Hindlimb muscle (tissue), 1 donor: ENCODE data around the gene IL19. TPM values are rescaled to one million over a fixed set of nuclear protein-coding genes. Genes with fewer than 3 reads are reported as not detected.
"Not testable (repeated sequence)": the region's sequence is repeated elsewhere in the genome, so short reads cannot be mapped to it uniquely, and the experiment has no call there.

ENCODE experiments used
- DNase-seq: peaks from one replicate; pipeline ENCODE4 v3.0.0-alpha.2; 2013
- polyA plus RNA-seq: library from polyadenylated mRNA; unstranded; fragments of 120-200 nt; gene quantifications from one replicate; pipeline ENCODE4 v1.2.1, GENCODE V29; 2013; ENCODE audit not compliant: insufficient read length

IL19 gene
- polyA plus RNA-seq, 1 donor = not detected

- no peak for DNase-seq
Measured at GRCh38 chr1:206741142-206741701, 29.4 kb upstream of the IL19 start.

DNA sequence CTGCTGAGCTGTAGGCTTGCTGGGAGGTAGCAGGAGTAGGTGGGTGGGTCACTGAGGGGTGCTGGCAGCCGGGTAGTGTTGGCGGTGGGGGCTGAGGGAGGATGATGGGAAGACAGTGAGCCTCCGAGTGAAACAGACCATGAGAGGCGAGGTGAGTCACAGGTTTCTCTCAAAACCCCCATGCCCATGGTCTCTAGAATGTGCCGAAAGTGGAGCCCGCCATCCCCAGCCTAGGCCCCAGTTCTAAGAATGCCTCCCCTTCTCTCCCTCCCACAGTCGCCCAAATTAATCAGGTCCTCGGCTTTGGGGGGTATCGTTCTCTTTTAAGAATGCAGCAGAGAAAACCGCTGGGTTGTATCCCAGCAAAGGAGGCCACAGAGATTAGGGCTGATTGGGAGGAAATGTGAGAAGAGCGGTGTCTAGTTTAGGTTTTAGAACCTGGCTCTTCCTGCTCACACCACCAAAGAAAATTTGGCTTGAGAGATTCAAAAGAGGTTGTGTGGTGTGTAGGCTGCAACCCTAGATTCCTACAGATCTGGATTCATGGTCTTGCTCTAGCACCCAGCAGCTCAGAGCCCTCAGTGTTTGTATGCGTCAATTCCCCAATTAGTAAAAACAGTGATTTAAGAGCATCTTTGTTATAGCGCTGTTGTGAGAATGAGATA, 27.7 kb upstream of the IL19 start:
- no peak for DNase-seq

DNA sequence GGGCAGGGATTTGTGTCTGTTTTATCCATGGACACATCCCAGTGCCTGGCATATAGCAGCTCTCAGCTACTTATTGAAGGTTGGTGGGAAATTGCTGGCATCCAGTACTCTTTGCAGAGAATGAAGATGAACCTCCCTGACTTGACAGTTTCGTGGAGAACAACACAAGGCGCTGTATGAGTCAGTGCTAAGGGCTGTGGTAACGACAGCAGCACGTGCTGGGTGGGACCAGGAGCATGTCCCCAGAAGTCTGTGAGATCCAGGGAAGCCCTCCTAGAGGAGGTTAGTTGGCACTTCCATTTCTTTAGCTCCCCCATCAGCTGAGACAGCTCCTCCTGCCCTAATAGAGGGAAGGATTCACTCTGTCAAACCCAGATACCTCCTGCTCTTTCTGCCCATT, 25.9 kb upstream of the IL19 start:
- DNase-seq = no peak

GRCh38 chr1:206745301-206745700, 25.3 kb upstream of the IL19 start:
- DNase-seq = no peak

- DNase-seq = no peak
Measured at GRCh38 chr1:206748348-206749030, 22.1 kb upstream of the IL19 start.

- no peak for DNase-seq
Measured at GRCh38 chr1:206751891-206752290, 18.7 kb upstream of the IL19 start.

- DNase-seq = no peak
Measured at GRCh38 chr1:206752481-206752880, 18.1 kb upstream of the IL19 start.

- no peak for DNase-seq
Measured at GRCh38 chr1:206753141-206753540, 17.4 kb upstream of the IL19 start.

- DNase-seq = no peak
Measured at GRCh38 chr1:206754011-206754410, 16.6 kb upstream of the IL19 start.

DNA sequence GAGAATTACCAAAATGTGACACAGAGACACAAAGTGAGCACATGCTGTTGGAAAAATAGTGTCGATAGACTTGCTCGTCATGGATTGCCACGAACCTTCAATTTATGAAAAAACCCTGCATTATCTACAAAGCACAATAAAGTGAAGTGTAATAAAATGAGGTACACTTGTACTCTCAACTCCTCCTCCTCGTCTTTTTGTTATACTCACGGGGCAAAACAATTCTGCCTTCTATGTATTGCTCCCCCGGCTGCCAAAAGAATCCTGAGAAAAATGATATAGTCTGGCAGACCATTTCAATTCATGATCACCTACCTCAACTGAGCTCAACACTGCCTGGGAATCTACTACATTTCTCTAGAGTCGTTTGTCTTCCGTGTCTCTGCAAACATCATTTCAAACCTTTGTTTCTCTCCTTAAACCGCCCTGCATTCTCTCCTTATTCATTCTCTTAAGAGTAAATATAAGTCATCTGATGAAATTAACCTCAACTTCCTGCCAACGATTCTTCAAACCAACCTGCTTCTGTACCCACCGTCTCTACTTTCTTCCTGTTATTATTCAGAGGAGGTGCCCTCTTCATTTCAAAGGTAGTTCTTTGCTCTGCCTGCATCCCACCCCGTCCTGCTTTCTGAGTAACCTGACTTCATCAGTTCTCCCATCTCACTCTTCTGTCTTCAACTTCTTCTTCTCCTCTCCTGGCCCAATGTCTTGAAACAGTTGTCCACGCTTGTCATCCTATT, 12.9 kb upstream of the IL19 start:
- no peak for DNase-seq

DNA sequence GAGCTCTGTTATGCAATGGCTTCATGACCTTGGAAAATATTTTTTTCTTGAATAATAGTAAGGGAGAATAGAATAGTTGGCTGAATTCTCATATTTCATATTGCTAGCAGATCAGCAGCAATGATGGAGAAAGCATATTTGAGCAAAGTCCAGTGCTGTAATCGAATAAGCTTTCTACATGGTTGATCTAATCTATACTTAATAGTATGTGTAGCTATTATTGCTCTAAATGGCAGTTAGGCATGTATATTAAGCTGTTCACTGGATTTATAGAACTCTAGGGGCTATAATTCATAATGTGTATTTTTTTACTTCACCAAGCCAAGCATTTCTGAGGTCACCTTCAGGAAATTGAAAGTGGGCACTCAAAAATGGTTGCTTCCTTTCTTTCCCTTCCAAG, 10.0 kb upstream of the IL19 start:
- DNase-seq = no peak

- no peak for DNase-seq
Measured at GRCh38 chr1:206761159-206761768, 9.3 kb upstream of the IL19 start.

DNA sequence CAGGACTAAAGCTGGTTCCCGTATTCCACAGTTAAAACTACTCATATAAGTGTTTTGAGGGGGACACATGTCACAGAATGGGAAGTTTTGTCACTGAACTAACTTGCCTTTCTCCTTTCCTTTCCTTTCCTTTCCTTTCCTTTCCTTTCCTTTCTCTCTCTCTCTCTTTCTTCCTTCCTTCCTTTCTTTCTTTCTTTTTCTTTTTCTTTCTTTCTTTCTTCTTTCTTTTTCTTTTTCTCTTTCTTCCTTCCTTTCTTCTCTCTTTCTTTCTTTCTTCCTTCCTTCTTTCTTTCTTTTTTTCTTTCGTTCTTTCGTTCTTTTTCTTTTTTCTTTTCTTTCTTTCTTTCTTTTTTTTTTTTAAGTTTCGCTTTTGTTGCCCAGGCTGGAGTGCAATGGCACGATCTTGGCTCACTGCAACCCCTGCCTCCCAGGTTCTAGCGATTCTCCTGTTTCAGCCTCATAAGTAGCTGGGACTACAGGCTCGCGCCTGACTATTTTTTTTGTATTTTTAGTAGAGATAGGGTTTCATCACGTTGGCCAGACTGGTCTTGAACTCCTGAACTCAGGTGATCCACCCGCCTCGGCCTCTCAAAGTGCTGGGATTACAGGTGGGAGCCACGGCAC, 7.7 kb upstream of the IL19 start:
- DNase-seq = not testable (repeated sequence)

GRCh38 chr1:206765771-206766170, 4.8 kb upstream of the IL19 start:
- not testable (repeated sequence) for DNase-seq

DNA sequence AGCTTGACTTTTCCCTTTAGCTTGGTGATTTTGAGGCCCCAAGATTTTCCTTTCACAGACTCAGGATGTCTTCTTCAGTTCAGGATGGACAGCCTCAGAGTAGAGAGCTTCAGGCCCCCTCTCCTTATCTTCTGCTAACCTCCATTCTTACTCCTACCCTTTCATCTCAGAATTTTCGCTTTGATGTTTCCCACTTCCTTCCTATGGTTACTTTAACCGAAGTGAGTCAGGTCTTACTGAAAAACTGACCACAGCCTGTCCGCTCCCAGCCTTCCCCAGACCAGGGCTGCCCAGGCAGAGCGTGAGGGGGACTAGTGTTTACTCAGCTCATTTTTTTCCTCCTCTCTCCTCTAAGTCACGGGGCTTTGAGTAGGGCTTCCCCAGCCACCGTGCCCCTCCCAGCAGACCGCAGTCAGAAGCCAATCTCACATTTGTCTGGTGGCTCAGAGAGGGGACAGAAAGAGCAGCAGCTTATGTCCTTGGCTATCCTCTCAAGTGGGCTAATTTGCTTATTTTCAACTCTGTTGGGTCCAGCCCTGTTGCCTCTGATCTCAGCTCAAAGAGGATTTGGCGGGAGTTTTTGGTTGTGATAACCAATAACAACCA, 4.2 kb upstream of the IL19 start:
- DNase-seq = no peak

- no peak for DNase-seq
Measured at GRCh38 chr1:206768472-206769303, 1.9 kb upstream of the IL19 start.

- no peak for DNase-seq
Measured at GRCh38 chr1:206769304-206769731, 1.3 kb upstream of the IL19 start.

- DNase-seq = no peak
Measured at GRCh38 chr1:206771338-206771692, 742 bp downstream of the IL19 start.

DNA sequence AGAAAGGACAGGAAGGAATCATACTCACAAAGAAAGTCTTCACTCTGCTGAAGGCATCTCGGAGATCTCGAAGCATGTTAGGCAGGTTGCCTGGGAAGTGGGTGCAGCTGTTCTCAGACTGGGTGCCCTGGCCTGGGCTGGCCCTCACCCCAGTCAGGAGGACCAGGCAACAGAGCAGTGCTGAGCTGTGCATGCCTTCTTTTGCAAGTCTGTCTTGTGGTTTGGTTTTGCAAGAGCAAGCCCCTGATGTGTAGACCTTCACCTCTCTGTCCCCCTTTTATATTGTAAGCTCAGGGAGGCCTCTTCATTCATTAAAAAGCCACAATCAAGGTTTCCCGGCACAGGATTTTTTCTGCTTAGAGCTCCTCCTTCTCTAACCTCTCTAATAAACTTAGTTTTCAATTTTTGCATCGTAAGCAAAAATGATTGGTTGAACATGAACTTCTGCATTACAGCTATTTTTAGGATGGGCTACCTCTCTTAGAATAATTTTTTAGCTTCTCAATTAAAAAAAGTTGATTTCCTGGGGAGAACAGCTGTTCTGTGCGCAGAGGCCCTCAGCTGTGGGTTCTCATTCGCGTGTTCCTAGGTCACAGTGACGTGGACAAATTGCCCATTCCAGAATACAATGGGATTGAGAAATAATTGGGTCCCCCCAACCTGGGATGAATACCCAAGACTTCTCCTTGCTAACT, 1.8 kb downstream of the IL19 start, which contains the start of gene IL10:
Gene IL10 (minus strand): TSS at position 252 of the 695 bp plus-strand sequence. CDS start 59 bp downstream, at position 193.
- DNase-seq = no peak

- DNase-seq = no peak
Measured at GRCh38 chr1:206774093-206774492, 3.5 kb downstream of the IL19 start.
